Heart right ventricle (tissue), 16 donors: ENCODE data around the gene TWNK. TPM values are rescaled to one million over a fixed set of nuclear protein-coding genes. Genes with fewer than 3 reads are reported as not detected.

ENCODE experiments used
- ATAC-seq, 8 donors: fragments of 200-7000 bp; cut with Tn5 transposase; one replicate each; pipeline ENCODE4 v1.9.1; 2020; ENCODE audit warnings: mild to moderate bottlenecking in 8 of 8, moderate library complexity in 8 of 8, moderate number of reproducible peaks in 1 of 8
- DNase-seq, 2 donors: peaks; one replicate each; pipeline ENCODE4 v3.0.0-alpha.2; 2020
- H3K27ac ChIP-seq, 10 donors: fragments of 200-600 bp; sonication (generic) in 2 of 10; one replicate each; pipeline versions ENCODE4 v1.5.0 to v1.8.0; 2020 to 2022; ENCODE audit warnings: mild to moderate bottlenecking in 3 of 10
- H3K27me3 ChIP-seq, 7 donors: fragments of 200-600 bp; one replicate each; pipeline ENCODE4 v1.8.0; 2021 to 2022; ENCODE audit warnings: mild to moderate bottlenecking in 2 of 7
- H3K36me3 ChIP-seq, 9 donors: fragments of 200-600 bp; sonication (generic) in 1 of 9; one replicate each; pipeline versions ENCODE4 v1.5.0 to v1.8.0; 2020 to 2022; ENCODE audit warnings: mild to moderate bottlenecking in 2 of 9
- H3K4me1 ChIP-seq, 9 donors: fragments of 200-600 bp; sonication (generic) in 1 of 9; one replicate each; pipeline versions ENCODE4 v1.5.0 to v1.8.0; 2020 to 2022; ENCODE audit warnings: mild to moderate bottlenecking in 4 of 9
- H3K4me3 ChIP-seq, 10 donors: fragments of 200-600 bp; sonication (generic) in 2 of 10; one replicate each; pipeline versions ENCODE4 v1.5.0 to v1.8.0; 2020 to 2022; ENCODE audit warnings: mild to moderate bottlenecking in 7 of 10, moderate library complexity in 2 of 10
- H3K9me3 ChIP-seq, 11 donors: fragments of 200-600 bp in 10 of 11; sonication (generic) in 2 of 11; one replicate each; pipeline versions ENCODE4 v1.5.0 to v1.8.0; 2013 to 2022; ENCODE audit warnings: mild to moderate bottlenecking in 2 of 11, control low read depth in 1 of 11, moderate library complexity in 1 of 11
- WGBS, 2 donors: extraction: QIAGEN DNeasy Blood & Tissue Kit; methylation state at CpG; one replicate each; pipeline ENCODE4 v1.1.7; 2013; ENCODE audit warnings: inconsistent platforms in 1 of 2; 5-methylcytosine and 5-hydroxymethylcytosine counted together
- intact Hi-C, 10 donors: fragments of 100-400 bp; cut with DNase I; formaldehyde crosslinking; loops; one replicate each; pipeline versions ENCODE4 v1.11.1 to v1.14.2; 2022
- polyA plus RNA-seq, 2 donors: library from polyadenylated mRNA; stranded (reverse); fragments of 200-250 nt; gene quantifications; one replicate each; pipeline ENCODE4 v1.2.3, GENCODE V29; 2013
- total RNA-seq, 10 donors: library from RNA; stranded (reverse); fragmentation: NEBNext Ultra II Directional in 3 of 10; extraction: Animal tissue kit (Norgen Biotek cat#: 25700) in 3 of 10; gene quantifications; one replicate each; pipeline versions ENCODE4 v1.2.1 to v1.2.4, GENCODE V29; 2021 to 2023
- TF ChIP-seq, protein P1 (sequence below), 9 donors: fragments of 200-600 bp; sonication (generic) in 2 of 9; IDR thresholded peaks; one replicate each; pipeline versions ENCODE4 v1.5.0 to v1.8.0; 2021 to 2022; ENCODE audit warnings: antibody characterized with exemption in 9 of 9, mild to moderate bottlenecking in 5 of 9, moderate library complexity in 1 of 9
- donor health status: Arrhythmogenic right ventricular cardiomyopathy.
- donor health status: ischemic (EF 13 %, LVEDD 7.1; RV severe dilation, severe dysfunction).
- donor health status: healthy with polysubstance abuse.
- donor health status: DM: no; HTN: yes; CAD: no.
- donor health status: DM: no; HTN: no; CAD: no.
- donor health status: ischemic (EF 25% LVEDD 6.9; RV normal size, moderate dysfunction).
- donor health status: ischemic (EF 25% LVEDD 5.7; RV mildly dilated, moderate dysfunction).
- donor health status: healthy.
- donor health status: DM: yes; HTN: yes; CAD: no.
- donor health status: Ischemic cardiomyopathy.
- donor health status: ischemic (EF 35%, LVEDD 5.7; RV mildly dilated, moderate dysfunction).
- donor health status: nonischemic (EF 11% LVEDD 7.7; RV severe dilation, severe dysfunction).
- donor health status: DM: yes; HTN: yes; CAD: no.
- donor health status: PGD.
- donor health status: ischemic (EF 29% LVEDD 5.4; RV normal size, mild dysfunction).
- donor health status: nonischemic (EF 23%, LVEDD 6.1; RV moderate dilation, normal function).

TWNK gene
- total and polyA plus RNA-seq, 12 donors = 4.2 to 7.7 (median 5.4) TPM

DNA sequence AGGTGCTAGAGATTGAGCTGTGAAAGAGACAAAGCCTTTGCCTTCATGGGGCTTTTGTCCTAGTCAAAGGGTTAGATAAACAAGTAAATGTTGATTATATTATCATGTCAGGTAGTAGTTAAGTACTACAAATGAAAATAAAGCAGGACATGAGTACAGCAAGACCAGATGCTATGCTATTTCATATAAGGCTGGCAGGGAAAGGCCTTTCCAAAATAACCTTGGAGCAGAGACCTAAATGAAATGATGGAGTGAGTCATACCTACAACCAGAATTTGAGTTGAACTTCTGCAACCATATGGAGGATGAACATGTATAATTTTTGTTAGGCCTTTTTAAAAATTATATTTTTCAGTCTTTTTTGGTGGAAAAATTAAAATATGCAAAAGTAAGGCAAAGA is 41.6 kb upstream of the TWNK start:
- no peaks in the 10 kb centered on the region for H3K9me3 ChIP-seq
- no peaks in the 10 kb centered on the region for H3K4me1 ChIP-seq
- peaks cover 3 to 100% (median 94%) of the 10 kb centered on the region in 9 donors for H3K36me3 ChIP-seq
- H3K4me3 ChIP-seq = no peak overlapping the region
- no peak overlapping the region for H3K27ac ChIP-seq
- DNase-seq = no peak
- ATAC-seq = no peak
- intact Hi-C loops = no loop called here
- TF ChIP-seq, protein P1, sequence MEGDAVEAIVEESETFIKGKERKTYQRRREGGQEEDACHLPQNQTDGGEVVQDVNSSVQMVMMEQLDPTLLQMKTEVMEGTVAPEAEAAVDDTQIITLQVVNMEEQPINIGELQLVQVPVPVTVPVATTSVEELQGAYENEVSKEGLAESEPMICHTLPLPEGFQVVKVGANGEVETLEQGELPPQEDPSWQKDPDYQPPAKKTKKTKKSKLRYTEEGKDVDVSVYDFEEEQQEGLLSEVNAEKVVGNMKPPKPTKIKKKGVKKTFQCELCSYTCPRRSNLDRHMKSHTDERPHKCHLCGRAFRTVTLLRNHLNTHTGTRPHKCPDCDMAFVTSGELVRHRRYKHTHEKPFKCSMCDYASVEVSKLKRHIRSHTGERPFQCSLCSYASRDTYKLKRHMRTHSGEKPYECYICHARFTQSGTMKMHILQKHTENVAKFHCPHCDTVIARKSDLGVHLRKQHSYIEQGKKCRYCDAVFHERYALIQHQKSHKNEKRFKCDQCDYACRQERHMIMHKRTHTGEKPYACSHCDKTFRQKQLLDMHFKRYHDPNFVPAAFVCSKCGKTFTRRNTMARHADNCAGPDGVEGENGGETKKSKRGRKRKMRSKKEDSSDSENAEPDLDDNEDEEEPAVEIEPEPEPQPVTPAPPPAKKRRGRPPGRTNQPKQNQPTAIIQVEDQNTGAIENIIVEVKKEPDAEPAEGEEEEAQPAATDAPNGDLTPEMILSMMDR (IDR thresholded peaks at IDR 0.05) = no peak
- no peaks in the 10 kb centered on the region for H3K27me3 ChIP-seq

DNA sequence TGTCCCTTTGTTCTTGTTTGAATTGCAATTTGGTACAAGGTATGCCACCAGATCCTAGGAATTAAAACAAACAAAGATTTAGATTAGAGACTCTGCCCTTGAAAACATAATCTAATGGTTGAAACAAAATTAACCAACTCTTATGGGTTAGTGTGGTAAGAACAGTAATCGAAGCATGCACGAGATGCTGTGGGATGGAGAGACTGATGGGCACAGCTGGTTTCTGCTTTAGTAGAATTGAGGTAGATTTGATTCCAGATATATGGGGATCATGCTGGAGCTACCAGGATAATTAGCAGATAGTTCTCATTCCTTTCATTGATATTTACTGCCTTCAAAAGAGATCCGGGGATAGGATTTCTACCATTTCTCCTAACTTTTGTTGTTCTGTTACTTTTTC is 38.4 kb upstream of the TWNK start:
- no peak overlapping the region for H3K4me3 ChIP-seq
- H3K27me3 ChIP-seq = no peaks in the 10 kb centered on the region
- intact Hi-C loops = no loop called here
- TF ChIP-seq, protein P1 (IDR thresholded peaks at IDR 0.05) = no peak
- H3K36me3 ChIP-seq = peaks cover under 1 to 100% (median 93%) of the 10 kb centered on the region in 9 donors
- ATAC-seq (no peak), DNase-seq (no peak)
- WGBS, 2 donors = 95 to 98% methylated on average over 3 of the region's 3 CpGs
- no peaks in the 10 kb centered on the region for H3K4me1 ChIP-seq
- no peak overlapping the region for H3K27ac ChIP-seq
- H3K9me3 ChIP-seq = no peaks in the 10 kb centered on the region

DNA sequence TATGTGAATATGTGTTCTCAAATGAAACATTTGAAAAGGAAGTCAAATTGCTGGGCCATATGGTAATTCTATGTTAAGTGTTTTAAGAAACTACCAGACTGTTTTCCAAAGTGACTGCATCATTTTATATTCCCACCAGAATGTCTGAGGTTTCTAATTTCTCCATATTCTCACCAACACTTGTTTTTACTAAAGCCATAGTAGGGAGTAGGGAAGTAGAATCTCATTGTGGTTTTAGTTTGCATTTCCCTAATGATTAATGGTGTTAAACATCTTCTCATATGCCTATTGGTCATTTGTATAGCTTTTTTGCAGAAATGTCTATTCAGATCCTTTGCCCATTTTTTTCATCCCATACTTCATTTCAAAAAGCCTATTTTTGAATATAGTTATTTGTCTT is 27.1 kb upstream of the TWNK start:
- Histone ChIP-seq H3K27ac (no peak overlapping the region), H3K4me1 (no peaks in the 10 kb centered on the region), H3K9me3 (no peaks in the 10 kb centered on the region), H3K36me3 (peaks cover 0 to 100% (median 54%) of the 10 kb centered on the region in 9 donors), H3K4me3 (no peak overlapping the region), H3K27me3 (no peaks in the 10 kb centered on the region)
- ATAC-seq = no peak
- no peak for DNase-seq
- TF ChIP-seq, protein P1 (IDR thresholded peaks at IDR 0.05) = no peak
- intact Hi-C loops = no loop called here

DNA sequence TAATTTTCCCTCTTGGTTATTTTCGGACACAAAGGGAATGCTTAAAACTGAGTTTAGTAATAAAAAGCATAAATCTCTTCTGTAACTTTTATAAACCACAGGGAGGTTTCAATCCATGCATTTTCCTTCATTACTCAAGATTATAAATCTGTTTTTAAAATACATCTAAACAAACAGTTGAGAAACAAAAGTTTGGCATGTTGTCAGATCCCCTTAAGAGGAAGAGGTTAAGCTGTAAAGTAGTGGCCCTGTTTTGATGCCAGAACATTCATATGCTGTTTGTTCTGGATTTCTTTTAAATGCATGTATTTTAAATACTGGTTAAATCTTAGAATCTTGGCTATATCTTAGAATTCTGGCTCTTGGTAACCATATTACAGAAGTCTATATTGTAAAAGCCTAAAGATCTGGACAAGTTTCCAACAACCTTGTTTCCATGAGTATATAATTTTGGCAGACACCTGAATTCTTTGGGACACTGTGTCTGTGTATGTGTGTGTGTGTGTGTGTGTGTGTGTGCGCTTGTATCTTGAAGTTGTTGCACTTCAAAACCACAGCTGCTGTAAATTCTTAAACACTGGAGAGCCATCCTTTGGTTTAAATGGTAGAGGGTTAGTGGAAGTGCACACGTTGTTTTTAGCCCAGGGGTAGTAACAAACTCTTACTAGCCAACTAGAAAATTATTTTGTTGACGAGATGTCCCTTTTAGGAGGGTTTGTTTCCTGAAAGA is 24.8 kb upstream of the TWNK start:
- intact Hi-C loops = no loop called here
- no peaks in the 10 kb centered on the region for H3K27me3 ChIP-seq
- H3K27ac ChIP-seq = no peak overlapping the region
- no peaks in the 10 kb centered on the region for H3K4me1 ChIP-seq
- no peaks in the 10 kb centered on the region for H3K9me3 ChIP-seq
- WGBS, 2 donors = 79 to 81% methylated on average over 4 of the region's 4 CpGs
- ATAC-seq (no peak), DNase-seq (no peak)
- H3K36me3 ChIP-seq = peaks cover 0 to 94% (median 38%) of the 10 kb centered on the region in 9 donors
- no peak overlapping the region for H3K4me3 ChIP-seq
- TF ChIP-seq, protein P1 (IDR thresholded peaks at IDR 0.05) = no peak
